GM20000 (cell line): Measurements from ENCODE around the gene ZXDC.

Experiments used
- DNase-seq: peaks from one replicate; pipeline ENCODE4 v3.0.0; 2012; ENCODE audit warnings: low spot score
- CTCF ChIP-seq: IDR thresholded peaks from 2 replicates; pipeline ENCODE4 v1.5.1; 2012; ENCODE audit warnings: mild to moderate bottlenecking, control low read depth; ENCODE audit errors: extremely low read depth, missing control alignments

The ZXDC gene

GRCh38 chr3:126510308-126510910 lies 34.7 kb upstream of the ZXDC start:
- no peak for DNase-seq
- no peak for TF ChIP-seq CTCF

GRCh38 chr3:126509597-126510307 lies 34.1 kb upstream of the ZXDC start:
- no peak for TF ChIP-seq CTCF
- no peak for DNase-seq

GRCh38 chr3:126508564-126508964 lies 32.9 kb upstream of the ZXDC start:
- no peak for TF ChIP-seq CTCF
- no peak for DNase-seq

DNA sequence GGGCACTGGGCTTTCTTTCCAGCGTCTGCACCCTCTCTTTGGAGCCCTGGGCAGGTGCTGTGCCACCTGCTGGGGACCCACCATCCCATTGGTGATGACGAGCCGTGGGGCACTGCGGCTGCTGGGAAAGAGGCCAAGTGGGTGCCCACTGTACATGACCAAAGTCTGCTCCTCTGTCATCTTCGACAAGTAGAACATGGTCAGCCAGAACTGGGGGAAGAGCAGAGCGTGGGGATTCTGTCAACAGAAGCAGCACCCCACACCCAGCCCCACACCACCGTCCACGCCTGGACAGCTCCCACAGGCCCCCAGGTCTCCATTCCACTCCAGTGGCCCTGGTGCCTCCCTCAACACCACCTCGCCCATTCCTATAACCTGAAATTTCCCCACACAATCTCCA lies 32.2 kb upstream of the ZXDC start:
- no peak for DNase-seq
- TF ChIP-seq CTCF: no peak

- DNase-seq: no peak
- TF ChIP-seq CTCF: no peak
These were observed 28.0 kb upstream of the ZXDC start for GRCh38 chr3:126503701-126504100.

- DNase-seq: no peak
- no peak for TF ChIP-seq CTCF
These were observed 27.0 kb upstream of the ZXDC start for GRCh38 chr3:126502656-126503055.

DNA sequence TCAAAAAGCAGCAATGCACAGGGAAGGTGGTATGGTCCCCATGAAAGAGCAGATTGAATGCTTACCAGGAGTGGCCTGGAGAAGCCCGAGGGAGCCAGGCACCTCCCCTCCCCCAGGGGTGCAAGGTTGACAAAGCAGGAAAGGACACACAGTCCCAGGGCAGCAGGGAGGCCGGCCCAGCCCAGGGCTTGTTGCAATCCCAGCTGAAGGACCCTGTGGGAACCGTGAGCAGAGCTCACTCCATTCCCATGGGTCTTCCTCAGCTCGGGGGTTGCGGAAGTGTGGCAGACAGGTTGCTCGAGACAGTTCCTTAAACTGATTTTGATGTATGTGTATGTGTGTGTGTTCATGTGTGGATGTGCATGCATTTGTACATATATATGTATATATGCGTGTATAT lies 26.0 kb upstream of the ZXDC start:
- no peak for DNase-seq
- TF ChIP-seq CTCF: no peak
